ENCODE data around the gene RAB3D.
"Not testable (repeated sequence)": the region's sequence is repeated elsewhere in the genome, so short reads cannot be mapped to it uniquely, and the experiment has no call there.

Gene RAB3D

GRCh38 chr19:11365557-11366117 is 26.2 kb upstream of the RAB3D start:
- DNase-seq = no peak

DNA sequence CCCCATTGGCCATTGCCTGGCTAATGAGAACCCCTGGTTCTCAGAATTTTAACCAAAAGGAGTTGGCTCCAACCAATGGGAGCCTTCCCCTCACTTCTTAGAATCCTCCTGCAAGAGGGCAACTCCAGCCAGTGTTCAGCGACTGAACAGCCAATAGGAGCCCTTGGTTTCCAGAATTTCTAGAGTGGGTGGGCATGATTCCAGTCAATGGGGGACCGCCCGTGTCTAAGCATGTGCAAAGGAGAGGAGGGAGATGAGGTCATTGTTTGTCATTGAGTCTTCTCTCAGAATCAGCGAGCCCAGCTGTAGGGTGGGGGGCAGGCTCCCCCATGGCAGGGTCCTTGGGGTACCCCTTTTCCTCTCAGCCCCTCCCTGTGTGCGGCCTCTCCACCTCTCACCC is 25.5 kb upstream of the RAB3D start:
- no peak for DNase-seq

GRCh38 chr19:11364296-11364904 is 24.9 kb upstream of the RAB3D start:
- no peak for DNase-seq

GRCh38 chr19:11363881-11364280 is 24.4 kb upstream of the RAB3D start:
- no peak for DNase-seq

GRCh38 chr19:11361771-11362731 is 22.6 kb upstream of the RAB3D start:
- no peak for DNase-seq

GRCh38 chr19:11361037-11361770 is 21.7 kb upstream of the RAB3D start:
- DNase-seq = no peak

DNA sequence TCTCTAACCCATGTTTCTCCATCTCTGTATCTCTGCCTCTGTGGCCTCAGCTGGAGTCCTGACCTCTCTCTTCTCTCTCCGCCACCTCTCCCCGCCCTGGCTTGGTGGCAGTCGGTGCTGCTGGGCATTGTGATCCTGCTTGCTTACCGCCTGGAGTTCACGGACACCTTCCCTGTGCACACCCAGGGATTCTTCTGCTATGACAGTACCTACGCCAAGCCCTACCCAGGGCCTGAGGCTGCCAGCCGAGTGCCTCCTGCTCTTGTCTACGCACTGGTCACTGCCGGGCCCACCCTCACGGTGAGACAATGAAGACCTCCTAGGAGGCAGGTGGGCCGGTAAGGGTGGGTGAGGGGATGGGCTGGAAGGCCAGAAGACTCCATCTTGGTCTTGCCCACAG is 20.0 kb upstream of the RAB3D start:
- no peak for DNase-seq

DNA sequence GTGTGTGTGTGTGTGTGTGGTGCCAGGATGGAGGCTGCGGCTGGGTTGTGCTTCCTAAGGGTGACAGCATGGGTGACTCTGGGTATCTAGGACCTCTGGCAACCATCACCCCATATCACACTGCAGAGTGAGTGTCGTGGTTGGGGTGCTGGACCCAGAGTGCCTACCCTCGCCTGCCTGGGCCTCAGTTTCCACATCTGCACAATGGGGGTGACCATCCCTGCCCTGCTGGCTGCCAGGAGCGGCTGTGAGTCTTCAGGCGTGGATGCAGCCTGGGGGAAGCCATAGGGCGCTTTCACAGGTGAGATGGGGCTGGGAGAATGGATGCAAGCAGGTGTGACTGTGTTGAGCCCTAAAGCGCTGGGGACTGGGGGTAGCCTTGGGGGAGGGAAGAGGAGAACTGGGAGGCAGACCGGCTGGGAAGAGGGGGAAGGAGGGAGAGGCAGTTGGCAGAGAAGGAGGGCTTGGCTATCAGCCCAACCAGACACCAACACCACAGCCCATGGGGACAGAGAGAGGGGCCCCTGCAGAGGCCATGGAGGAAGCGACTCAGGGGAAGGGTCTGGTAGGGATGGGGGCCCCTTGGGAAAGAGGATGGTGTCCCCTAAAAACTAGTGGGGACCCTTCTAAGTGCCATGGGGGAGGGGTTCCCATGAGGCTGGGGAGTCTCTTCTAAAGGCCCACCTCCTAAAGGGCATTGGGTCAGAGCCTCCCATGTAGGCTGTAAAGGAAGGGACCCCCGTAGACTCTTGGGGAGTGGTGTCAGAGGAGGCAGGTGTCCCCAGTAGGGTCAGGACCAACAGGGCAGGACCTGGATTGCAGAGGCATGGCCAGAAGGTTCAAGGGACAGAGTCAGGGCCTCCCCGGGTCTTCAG is 17.5 kb upstream of the RAB3D start:
- DNase-seq = no peak

DNA sequence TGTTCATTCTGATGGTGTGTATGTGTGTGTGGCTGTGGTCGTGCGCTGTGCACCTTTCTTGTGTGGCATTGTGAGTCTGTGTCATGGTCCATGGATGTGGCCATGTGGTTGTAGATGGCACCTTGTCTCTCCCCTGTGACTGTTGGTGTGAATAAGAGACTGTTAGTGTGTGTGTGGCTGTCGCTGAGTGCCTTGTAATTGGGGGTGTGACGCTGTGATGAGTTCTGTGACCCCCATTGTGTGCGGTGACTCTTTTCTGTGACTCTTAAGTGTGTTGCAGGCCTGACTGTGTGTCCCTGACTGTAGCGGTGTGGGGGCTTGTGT is 16.6 kb upstream of the RAB3D start:
- no peak for DNase-seq

DNA sequence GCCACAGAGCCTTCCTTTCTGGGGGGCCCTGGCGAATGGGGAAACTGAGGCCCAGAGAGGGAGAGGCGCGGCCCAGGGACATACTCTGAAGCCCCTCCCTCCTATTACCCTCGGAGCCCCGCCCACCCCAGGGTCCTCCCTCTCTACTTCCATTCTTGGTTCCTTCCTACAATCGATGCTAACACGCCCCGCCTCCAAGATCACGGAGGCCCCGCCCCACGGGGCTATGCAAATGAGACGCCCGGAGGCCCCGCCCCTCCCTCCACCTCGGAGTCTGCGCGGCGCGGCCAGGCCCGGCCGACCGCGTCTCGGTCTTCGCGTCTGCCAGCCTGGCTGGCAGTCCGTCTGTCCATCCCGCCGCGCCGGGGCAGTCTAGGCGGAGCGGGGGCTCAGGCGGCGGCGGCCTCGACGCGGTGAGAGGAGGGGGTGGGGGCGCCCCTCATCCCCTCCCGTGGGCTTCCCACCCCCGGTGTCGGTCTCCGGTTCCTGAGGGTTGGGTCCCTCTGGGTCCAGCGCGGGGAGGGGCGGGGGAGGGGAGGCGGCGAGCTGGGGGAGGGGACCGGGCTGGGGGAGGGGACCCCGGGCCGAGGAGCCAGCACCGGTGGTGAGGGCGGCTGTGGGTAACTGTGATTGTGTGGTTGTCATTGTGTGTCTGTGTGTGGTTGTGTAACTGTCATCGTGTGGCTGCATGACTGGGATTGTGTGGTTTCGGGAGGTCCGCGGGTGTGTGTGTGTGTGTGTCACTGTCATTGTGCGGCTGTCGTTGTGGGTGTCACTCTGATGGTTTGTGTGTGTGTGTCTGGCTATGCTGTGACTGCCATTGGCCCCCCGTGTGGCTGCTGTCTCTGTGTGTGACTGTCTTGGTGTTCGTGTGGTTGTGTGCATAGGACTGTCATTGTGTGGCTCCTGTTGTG is 16.0 kb upstream of the RAB3D start, which contains the start of gene PLPPR2:
Gene PLPPR2, plus strand, starts transcription at position 273 of the 914 bp plus-strand sequence. CDS start 2,242 bp downstream, outside the sequence.
- peak; percentile 86 for DNase-seq

GRCh38 chr19:11354102-11354501 is 14.6 kb upstream of the RAB3D start:
- DNase-seq = not testable (repeated sequence)

DNA sequence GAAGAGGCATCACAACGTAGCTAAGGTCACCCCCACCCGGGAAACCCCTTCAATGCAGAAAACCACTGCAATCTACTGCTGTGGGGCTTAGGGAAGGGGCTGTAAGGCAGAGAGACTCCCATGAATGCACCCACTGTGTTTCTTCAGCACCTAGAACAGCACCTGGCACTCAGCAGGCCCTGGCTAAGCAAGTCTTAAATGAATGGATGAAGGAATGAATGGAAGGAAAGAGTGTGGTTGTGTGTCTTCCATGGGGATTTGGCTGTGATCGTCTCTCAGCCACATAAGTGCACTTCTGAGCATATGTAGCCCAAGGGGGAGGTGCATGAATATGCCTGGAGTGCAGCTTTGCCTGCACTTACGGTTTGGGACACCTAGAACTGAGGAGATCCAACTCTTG is 9.7 kb upstream of the RAB3D start:
- no peak for DNase-seq

- no peak for DNase-seq
These were observed 8.1 kb upstream of the RAB3D start for GRCh38 chr19:11347546-11348039.

GRCh38 chr19:11346104-11346940 is 6.9 kb upstream of the RAB3D start, which contains the start of the genes CCDC159 and TMEM205:
CCDC159 (plus strand) TSS chr19:11346519; CDS start chr19:11346607, 88 bp downstream.
TMEM205 (minus strand) TSS chr19:11346268; CDS start chr19:11345619, 649 bp downstream.
- DNase-seq = peak; percentile 99

GRCh38 chr19:11345122-11345803 is 5.8 kb upstream of the RAB3D start:
- no peak for DNase-seq

- no peak for DNase-seq
These were observed 3.0 kb upstream of the RAB3D start for GRCh38 chr19:11342429-11342828.

GRCh38 chr19:11340099-11340467 is 626 bp upstream of the RAB3D start:
- not testable (repeated sequence) for DNase-seq

DNA sequence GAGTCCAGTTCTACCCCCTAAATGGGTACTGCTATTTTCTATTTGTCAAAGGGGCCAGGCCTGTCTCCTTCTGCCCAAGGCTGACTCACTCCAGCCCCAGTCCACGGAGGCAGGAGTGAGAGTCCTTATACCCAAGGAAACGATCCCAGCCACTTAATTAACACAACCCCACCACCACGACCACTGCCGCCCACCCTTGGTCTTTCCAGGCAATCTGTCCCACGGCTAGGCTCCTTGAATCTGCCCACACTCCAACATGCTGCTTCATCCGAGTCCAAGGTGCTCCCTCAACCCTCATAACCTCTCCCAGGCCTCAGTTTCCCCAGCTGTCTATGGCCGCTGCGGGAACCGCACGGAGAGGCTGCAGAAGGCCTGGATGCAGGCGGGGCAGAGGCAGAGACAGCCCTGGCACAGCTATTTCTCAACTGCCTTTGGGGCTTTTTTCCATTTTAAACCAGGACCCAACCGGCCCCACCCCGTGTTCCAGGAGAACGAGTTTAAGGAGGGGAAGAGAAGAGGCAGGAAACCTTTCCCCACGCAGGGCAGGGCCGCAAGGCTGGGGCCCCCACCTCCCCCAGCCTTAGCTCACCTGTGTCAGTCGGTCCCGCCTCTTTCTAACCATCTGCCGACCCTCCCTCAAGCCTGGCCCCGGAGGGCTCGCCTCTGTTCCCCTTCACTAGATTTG is 746 bp downstream of the RAB3D start:
- DNase-seq = no peak

DNA sequence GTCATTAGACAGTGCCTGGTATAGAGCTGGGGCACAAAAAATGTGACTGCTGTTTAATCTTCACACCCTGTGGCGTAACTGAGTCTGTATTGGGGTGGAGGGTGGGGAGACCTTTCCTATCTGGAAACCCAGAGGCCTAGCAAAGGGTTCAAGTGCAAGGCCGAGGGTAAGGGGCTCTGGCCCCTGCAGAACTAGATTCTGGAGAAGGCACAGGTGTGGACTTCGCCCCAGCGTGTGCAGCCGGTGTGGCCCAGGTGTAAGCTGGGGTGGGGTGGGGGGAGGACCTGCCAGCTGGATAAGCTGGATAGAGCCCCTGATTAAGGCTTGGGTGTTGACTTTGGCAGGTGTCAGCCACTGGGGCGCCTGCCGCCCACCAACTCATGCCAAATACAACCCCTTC is 1.3 kb downstream of the RAB3D start:
- no peak for DNase-seq
